ENCODE results near the gene LILRA5.

GRCh38 chr19:54352546-54352945 is 39.6 kb upstream of the LILRA5 start:
- no peak for TF ChIP-seq POLR2A (IDR thresholded peaks at IDR 0.05)
- TF ChIP-seq, protein P1, sequence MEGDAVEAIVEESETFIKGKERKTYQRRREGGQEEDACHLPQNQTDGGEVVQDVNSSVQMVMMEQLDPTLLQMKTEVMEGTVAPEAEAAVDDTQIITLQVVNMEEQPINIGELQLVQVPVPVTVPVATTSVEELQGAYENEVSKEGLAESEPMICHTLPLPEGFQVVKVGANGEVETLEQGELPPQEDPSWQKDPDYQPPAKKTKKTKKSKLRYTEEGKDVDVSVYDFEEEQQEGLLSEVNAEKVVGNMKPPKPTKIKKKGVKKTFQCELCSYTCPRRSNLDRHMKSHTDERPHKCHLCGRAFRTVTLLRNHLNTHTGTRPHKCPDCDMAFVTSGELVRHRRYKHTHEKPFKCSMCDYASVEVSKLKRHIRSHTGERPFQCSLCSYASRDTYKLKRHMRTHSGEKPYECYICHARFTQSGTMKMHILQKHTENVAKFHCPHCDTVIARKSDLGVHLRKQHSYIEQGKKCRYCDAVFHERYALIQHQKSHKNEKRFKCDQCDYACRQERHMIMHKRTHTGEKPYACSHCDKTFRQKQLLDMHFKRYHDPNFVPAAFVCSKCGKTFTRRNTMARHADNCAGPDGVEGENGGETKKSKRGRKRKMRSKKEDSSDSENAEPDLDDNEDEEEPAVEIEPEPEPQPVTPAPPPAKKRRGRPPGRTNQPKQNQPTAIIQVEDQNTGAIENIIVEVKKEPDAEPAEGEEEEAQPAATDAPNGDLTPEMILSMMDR (IDR thresholded peaks at IDR 0.05), result no peak
- TF ChIP-seq EP300 (IDR thresholded peaks at IDR 0.05), result no peak
- no peak for TF ChIP-seq POLR2AphosphoS5 (IDR thresholded peaks at IDR 0.05)
